ENCODE results near the gene NEK10.

GRCh38 chr3:27360113-27361078 lies 8.8 kb downstream of the NEK10 start:
- no peak for TF ChIP-seq POLR2A (IDR thresholded peaks at IDR 0.05)
- TF ChIP-seq CTCF (IDR thresholded peaks at IDR 0.05): no peak

Measured in adrenal gland (tissue), 5 donors.